ENCODE results near the gene ARHGAP31.

GRCh38 chr3:119330858-119331257, 36.7 kb downstream of the ARHGAP31 start:
- TF ChIP-seq CTCF (IDR thresholded peaks at IDR 0.05; ENCODE audit: insufficient read depth, low read length, poor library complexity, severe bottlenecking) (no peak), EZH2phosphoT487 (conservative IDR thresholded peaks at IDR 0.05; ENCODE audit: low read length) (no peak)

Measured in SU-DHL-6 (cell line).